Measurements from ENCODE around the gene C16orf54.

GRCh38 chr16:29698042-29698441 lies 47.7 kb downstream of the C16orf54 start:
- TF ChIP-seq CTCF (conservative IDR thresholded peaks at IDR 0.05; ENCODE audit: low read depth, low read length) (no peak), CEBPB (IDR thresholded peaks at IDR 0.05; ENCODE audit: low read depth, low read length) (no peak)

Data from IMR-90 (cell line).